ENCODE measurements around the gene GMPPA.
A peak's percentile ranks its signal among the peaks of the same experiment; 100 is the strongest.

The GMPPA gene

GRCh38 chr2:219517954-219518778 is 19.5 kb downstream of the GMPPA start:
- no peak overlapping the region for H3K9ac ChIP-seq
- no peaks in the 10 kb centered on the region for H3K79me2 ChIP-seq
- peaks cover 6% of the 10 kb centered on the region for H3K4me1 ChIP-seq
- peaks cover 12% of the 10 kb centered on the region for H3K27me3 ChIP-seq (ENCODE audit: control insufficient read depth, insufficient read depth, low read length)
- no peaks in the 10 kb centered on the region for H3K36me3 ChIP-seq (ENCODE audit: control insufficient read depth, insufficient read depth, low read length)
- no peak overlapping the region for H3K27ac ChIP-seq
- no peak overlapping the region for H3K4me2 ChIP-seq (ENCODE audit: low read length)
- no peak for TF ChIP-seq CTCF (IDR thresholded peaks at IDR 0.05)
- H2AFZ ChIP-seq: no peak overlapping the region
- no peak overlapping the region for H3K4me3 ChIP-seq (ENCODE audit: low read depth, low read length)
- H3K9me3 ChIP-seq (ENCODE audit: control insufficient read depth, low read length): no peaks in the 10 kb centered on the region

- TF ChIP-seq CTCF (IDR thresholded peaks at IDR 0.05): no peak
- H3K79me2 ChIP-seq: no peaks in the 10 kb centered on the region
- H3K4me3 ChIP-seq (ENCODE audit: low read depth, low read length): no peak overlapping the region
- H3K27ac ChIP-seq: no peak overlapping the region
- H3K4me1 ChIP-seq: peaks cover under 1% of the 10 kb centered on the region
- peaks cover 6% of the 10 kb centered on the region for H3K27me3 ChIP-seq (ENCODE audit: control insufficient read depth, insufficient read depth, low read length)
- H3K9me3 ChIP-seq (ENCODE audit: control insufficient read depth, low read length): no peaks in the 10 kb centered on the region
- no peak overlapping the region for H3K9ac ChIP-seq
- H3K36me3 ChIP-seq (ENCODE audit: control insufficient read depth, insufficient read depth, low read length): no peaks in the 10 kb centered on the region
- H3K4me2 ChIP-seq (ENCODE audit: low read length): no peak overlapping the region
- H2AFZ ChIP-seq: no peak overlapping the region
Observed at GRCh38 chr2:219519526-219519916, 20.8 kb downstream of the GMPPA start.

GRCh38 chr2:219520079-219520478 is 21.4 kb downstream of the GMPPA start:
- peaks cover 6% of the 10 kb centered on the region for H3K27me3 ChIP-seq (ENCODE audit: control insufficient read depth, insufficient read depth, low read length)
- H3K9ac ChIP-seq: no peak overlapping the region
- no peaks in the 10 kb centered on the region for H3K79me2 ChIP-seq
- no peak overlapping the region for H3K4me2 ChIP-seq (ENCODE audit: low read length)
- no peaks in the 10 kb centered on the region for H3K4me1 ChIP-seq
- H2AFZ ChIP-seq: no peak overlapping the region
- H3K4me3 ChIP-seq (ENCODE audit: low read depth, low read length): no peak overlapping the region
- no peak for TF ChIP-seq CTCF (IDR thresholded peaks at IDR 0.05)
- no peaks in the 10 kb centered on the region for H3K9me3 ChIP-seq (ENCODE audit: control insufficient read depth, low read length)
- no peaks in the 10 kb centered on the region for H3K36me3 ChIP-seq (ENCODE audit: control insufficient read depth, insufficient read depth, low read length)
- no peak overlapping the region for H3K27ac ChIP-seq

- H2AFZ ChIP-seq: peak overlapping the region; percentile 33
- H3K27me3 ChIP-seq (ENCODE audit: control insufficient read depth, insufficient read depth, low read length): peaks cover 6% of the 10 kb centered on the region
- no peak overlapping the region for H3K4me3 ChIP-seq (ENCODE audit: low read depth, low read length)
- no peaks in the 10 kb centered on the region for H3K9me3 ChIP-seq (ENCODE audit: control insufficient read depth, low read length)
- H3K79me2 ChIP-seq: no peaks in the 10 kb centered on the region
- no peaks in the 10 kb centered on the region for H3K4me1 ChIP-seq
- H3K9ac ChIP-seq: no peak overlapping the region
- H3K27ac ChIP-seq: no peak overlapping the region
- no peaks in the 10 kb centered on the region for H3K36me3 ChIP-seq (ENCODE audit: control insufficient read depth, insufficient read depth, low read length)
- TF ChIP-seq CTCF (IDR thresholded peaks at IDR 0.05): peak; percentile 50
- no peak overlapping the region for H3K4me2 ChIP-seq (ENCODE audit: low read length)
Observed at GRCh38 chr2:219521066-219521880, 22.6 kb downstream of the GMPPA start.
